ENCODE results near the gene NMNAT1. TPM values are rescaled to one million over a fixed set of nuclear protein-coding genes. Genes with fewer than 3 reads are reported as not detected.
"Not testable (repeated sequence)": the region's sequence is repeated elsewhere in the genome, so short reads cannot be mapped to it uniquely, and the experiment has no call there.

Gene NMNAT1
- total RNA-seq: 5.9 TPM in 2 replicates

- intact Hi-C loops (cut with micrococcal nuclease): loop anchor here (1.0 to 5.0 kb wide), 11 partner anchors 33 to 529 kb away; partner anchors contain the start of genes CLSTN1, CTNNBIP1, DFFA and PEX14
These were observed at the start of gene NMNAT1, which contains the start of gene LZIC for GRCh38 chr1:9942939-9943788. NMNAT1 (plus strand) TSS chr1:9943475; CDS start chr1:9972074, 28,599 bp downstream. LZIC (minus strand) TSS chr1:9943391; CDS start chr1:9936619, 6,772 bp downstream.

GRCh38 chr1:9894115-9894514 is 49.2 kb upstream of the NMNAT1 start:
- intact Hi-C loops (cut with micrococcal nuclease): no loop called here

- intact Hi-C loops (cut with micrococcal nuclease): no loop called here
These were observed 42.9 kb upstream of the NMNAT1 start for GRCh38 chr1:9900142-9901043.

GRCh38 chr1:9901148-9902059 is 41.9 kb upstream of the NMNAT1 start:
- intact Hi-C loops (cut with micrococcal nuclease): no loop called here

GRCh38 chr1:9902060-9902452 is 41.2 kb upstream of the NMNAT1 start:
- intact Hi-C loops (cut with micrococcal nuclease): no loop called here

GRCh38 chr1:9903801-9904527 is 39.3 kb upstream of the NMNAT1 start:
- intact Hi-C loops (cut with micrococcal nuclease): no loop called here

- intact Hi-C loops (cut with micrococcal nuclease): no loop called here
These were observed 38.7 kb upstream of the NMNAT1 start for GRCh38 chr1:9904596-9904995.

- intact Hi-C loops (cut with micrococcal nuclease): no loop called here
These were observed 38.3 kb upstream of the NMNAT1 start for GRCh38 chr1:9905010-9905409.

- intact Hi-C loops (cut with micrococcal nuclease): no loop called here
These were observed 36.8 kb upstream of the NMNAT1 start for GRCh38 chr1:9906466-9906865.

- intact Hi-C loops (cut with micrococcal nuclease): no loop called here
These were observed 35.8 kb upstream of the NMNAT1 start for GRCh38 chr1:9907441-9907840.

- intact Hi-C loops (cut with micrococcal nuclease): no loop called here
These were observed 34.4 kb upstream of the NMNAT1 start for GRCh38 chr1:9908871-9909233.

GRCh38 chr1:9909234-9910046 is 33.8 kb upstream of the NMNAT1 start:
- intact Hi-C loops (cut with micrococcal nuclease): loop anchor here (1.0 to 5.0 kb wide), 16 partner anchors 34 to 1032 kb away; partner anchors contain the start of genes CENPS, DFFA, ENO1 and GPR157

- intact Hi-C loops (cut with micrococcal nuclease): loop anchor here (1.0 to 5.0 kb wide), 16 partner anchors 33 to 1033 kb away; partner anchors contain the start of genes CENPS, DFFA, ENO1 and GPR157
These were observed 33.2 kb upstream of the NMNAT1 start, which contains the start of gene CTNNBIP1 for GRCh38 chr1:9910076-9910422. CTNNBIP1 (minus strand) TSS chr1:9910269; CDS start chr1:9872064, 38,205 bp downstream.

- intact Hi-C loops (cut with micrococcal nuclease): loop anchor here (1.0 to 5.0 kb wide), 16 partner anchors 33 to 1033 kb away; partner anchors contain the start of genes CENPS, DFFA, ENO1 and GPR157
These were observed 32.7 kb upstream of the NMNAT1 start for GRCh38 chr1:9910423-9911178.

- intact Hi-C loops (cut with micrococcal nuclease): loop anchor here (5.0 kb wide), 3 partner anchors 260 to 1035 kb away; partner anchors contain the start of genes ENO1 and PIK3CD
These were observed 30.9 kb upstream of the NMNAT1 start for GRCh38 chr1:9912264-9912936.

GRCh38 chr1:9914610-9914937 is 28.7 kb upstream of the NMNAT1 start:
- intact Hi-C loops (cut with micrococcal nuclease): loop anchor here (5.0 kb wide), 3 partner anchors 262 to 1037 kb away; partner anchors contain the start of genes ENO1 and PIK3CD

GRCh38 chr1:9916452-9916851 is 26.8 kb upstream of the NMNAT1 start:
- intact Hi-C loops (cut with micrococcal nuclease): no loop called here

- intact Hi-C loops (cut with micrococcal nuclease): not testable (repeated sequence)
These were observed 25.8 kb upstream of the NMNAT1 start for GRCh38 chr1:9917495-9917894.

All from T-helper 1 cell treated with Interleukin-12 subunit alpha and Interleukin-12 subunit beta and Interleukin-4 antibody, amounts not matched to agents 30 ng/mL and 1 ng/mL, for 36 hours (primary cell).